Measurements from ENCODE around the gene ACE. TPM values are rescaled to one million over a fixed set of nuclear protein-coding genes. Genes with fewer than 3 reads are reported as not detected.

The ACE gene
- total RNA-seq, 4 donors from 2014 or later = 4.8 to 10.4 (median 8.2) TPM

- Histone ChIP-seq H3K4me1 (peaks cover 0 to 49% (median 8%) of the 10 kb centered on the region in 3 donors), H3K4me3 (no peak overlapping the region), H3K9me3 (no peaks in the 10 kb centered on the region), H3K36me3 (no peaks in the 10 kb centered on the region), H3K27me3 (peaks cover 5% of the 10 kb centered on the region), H3K27ac (peak overlapping the region in 2 of 4 donors; percentile 27 to 57)
- 88 to 100% methylated on average over 1 of the region's 16 CpGs for whole genome bisulfite sequencing, 2 donors (ENCODE audit: low coverage in 1 of 2)
- ATAC-seq = no peak
- no peak for TF ChIP-seq CTCF (IDR thresholded peaks at IDR 0.05)
These were observed 36.0 kb upstream of the ACE start for GRCh38 chr17:63440770-63441335.

- H3K36me3 ChIP-seq = no peaks in the 10 kb centered on the region
- H3K27me3 ChIP-seq = peaks cover 5% of the 10 kb centered on the region
- H3K9me3 ChIP-seq = no peaks in the 10 kb centered on the region
- no peak for ATAC-seq
- no peak overlapping the region for H3K27ac ChIP-seq
- H3K4me1 ChIP-seq = peaks cover 0 to 49% (median 9%) of the 10 kb centered on the region in 3 donors
- 73% methylated on average over 2 of the region's 13 CpGs; no CpG with 5 or more reads in 1 of the 2 donors for WGBS, 2 donors (ENCODE audit: low coverage in 1 of 2)
- TF ChIP-seq POLR2A (IDR thresholded peaks at IDR 0.05) (no peak), EP300 (IDR thresholded peaks at IDR 0.05) (no peak), POLR2AphosphoS5 (IDR thresholded peaks at IDR 0.05) (no peak), CTCF (IDR thresholded peaks at IDR 0.05) (no peak)
- no peak overlapping the region for H3K4me3 ChIP-seq
These were observed 35.2 kb upstream of the ACE start for GRCh38 chr17:63441654-63442053.

GRCh38 chr17:63442074-63442473 lies 34.8 kb upstream of the ACE start:
- Histone ChIP-seq H3K27ac (no peak overlapping the region), H3K4me3 (no peak overlapping the region), H3K4me1 (peaks cover 0 to 52% (median 13%) of the 10 kb centered on the region in 3 donors), H3K9me3 (no peaks in the 10 kb centered on the region), H3K27me3 (peaks cover 5% of the 10 kb centered on the region), H3K36me3 (no peaks in the 10 kb centered on the region)
- 89 to 90% methylated on average over 5 of the region's 8 CpGs for WGBS, 2 donors (ENCODE audit: low coverage in 1 of 2)
- TF ChIP-seq EP300 (IDR thresholded peaks at IDR 0.05) (no peak), POLR2A (IDR thresholded peaks at IDR 0.05) (no peak), POLR2AphosphoS5 (IDR thresholded peaks at IDR 0.05) (no peak), CTCF (IDR thresholded peaks at IDR 0.05) (no peak)
- ATAC-seq = no peak

- Histone ChIP-seq H3K4me1 (peaks cover 0 to 57% (median 18%) of the 10 kb centered on the region in 3 donors), H3K27ac (no peak overlapping the region), H3K36me3 (no peaks in the 10 kb centered on the region), H3K27me3 (peaks cover 5% of the 10 kb centered on the region), H3K9me3 (no peaks in the 10 kb centered on the region), H3K4me3 (no peak overlapping the region)
- TF ChIP-seq POLR2AphosphoS5 (IDR thresholded peaks at IDR 0.05) (no peak), CTCF (IDR thresholded peaks at IDR 0.05) (no peak), POLR2A (IDR thresholded peaks at IDR 0.05) (no peak), EP300 (IDR thresholded peaks at IDR 0.05) (no peak)
- no CpG with 5 or more reads among the region's 11 CpGs for WGBS, 2 donors (ENCODE audit: low coverage in 1 of 2)
- no peak for ATAC-seq
These were observed 34.3 kb upstream of the ACE start for GRCh38 chr17:63442549-63443035.

- WGBS, 2 donors (ENCODE audit: low coverage in 1 of 2) = 92 to 100% methylated on average over 2 of the region's 6 CpGs
- Histone ChIP-seq H3K27me3 (peaks cover 5% of the 10 kb centered on the region), H3K4me1 (peaks cover 0 to 57% (median 18%) of the 10 kb centered on the region in 3 donors), H3K4me3 (no peak overlapping the region), H3K9me3 (no peaks in the 10 kb centered on the region), H3K36me3 (no peaks in the 10 kb centered on the region), H3K27ac (no peak overlapping the region)
- ATAC-seq = no peak
- TF ChIP-seq CTCF (IDR thresholded peaks at IDR 0.05) = no peak
- no peak for TF ChIP-seq POLR2AphosphoS5 (IDR thresholded peaks at IDR 0.05)
- TF ChIP-seq EP300 (IDR thresholded peaks at IDR 0.05) = no peak
- no peak for TF ChIP-seq POLR2A (IDR thresholded peaks at IDR 0.05)
These were observed 33.8 kb upstream of the ACE start for GRCh38 chr17:63443053-63443452.

All from gastroesophageal sphincter (tissue), 4 donors.